ENCODE data around the gene CXorf49B.
"Not testable (repeated sequence)": the region's sequence is repeated elsewhere in the genome, so short reads cannot be mapped to it uniquely, and the experiment has no call there.

DNA sequence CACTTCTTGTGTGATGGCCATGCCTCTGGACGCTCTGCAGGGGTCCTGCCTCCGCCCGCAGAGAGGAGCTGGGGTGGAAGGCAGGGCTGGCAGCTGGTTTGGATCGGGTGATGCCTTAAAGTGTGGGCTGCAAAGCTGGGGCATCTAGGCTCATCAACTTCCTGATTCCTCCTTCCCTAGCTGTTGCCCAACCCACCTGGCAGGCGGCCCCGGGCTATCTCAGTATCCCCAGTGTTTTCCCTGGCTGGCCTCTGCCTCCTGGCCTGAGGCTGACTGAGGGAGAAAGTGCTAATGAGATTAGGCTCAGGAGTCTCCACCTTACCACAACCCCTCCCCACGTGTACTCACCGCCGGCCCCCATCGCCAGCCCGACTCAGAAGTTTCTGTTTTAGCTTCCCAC, 1.7 kb downstream of the CXorf49B start:
- TF ChIP-seq, protein P1, sequence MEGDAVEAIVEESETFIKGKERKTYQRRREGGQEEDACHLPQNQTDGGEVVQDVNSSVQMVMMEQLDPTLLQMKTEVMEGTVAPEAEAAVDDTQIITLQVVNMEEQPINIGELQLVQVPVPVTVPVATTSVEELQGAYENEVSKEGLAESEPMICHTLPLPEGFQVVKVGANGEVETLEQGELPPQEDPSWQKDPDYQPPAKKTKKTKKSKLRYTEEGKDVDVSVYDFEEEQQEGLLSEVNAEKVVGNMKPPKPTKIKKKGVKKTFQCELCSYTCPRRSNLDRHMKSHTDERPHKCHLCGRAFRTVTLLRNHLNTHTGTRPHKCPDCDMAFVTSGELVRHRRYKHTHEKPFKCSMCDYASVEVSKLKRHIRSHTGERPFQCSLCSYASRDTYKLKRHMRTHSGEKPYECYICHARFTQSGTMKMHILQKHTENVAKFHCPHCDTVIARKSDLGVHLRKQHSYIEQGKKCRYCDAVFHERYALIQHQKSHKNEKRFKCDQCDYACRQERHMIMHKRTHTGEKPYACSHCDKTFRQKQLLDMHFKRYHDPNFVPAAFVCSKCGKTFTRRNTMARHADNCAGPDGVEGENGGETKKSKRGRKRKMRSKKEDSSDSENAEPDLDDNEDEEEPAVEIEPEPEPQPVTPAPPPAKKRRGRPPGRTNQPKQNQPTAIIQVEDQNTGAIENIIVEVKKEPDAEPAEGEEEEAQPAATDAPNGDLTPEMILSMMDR (IDR thresholded peaks at IDR 0.05): not testable (repeated sequence)
- TF ChIP-seq EZH2 (IDR thresholded peaks at IDR 0.05): not testable (repeated sequence)

Measured in neural progenitor cell (in vitro differentiated cells).